HEK293T (cell line): Measurements from ENCODE around the gene SSH2.

Experiments
- CTCF ChIA-PET: fragments of 350-600 bp; formaldehyde crosslinking; extraction: SDS; loops from one replicate; lab custom pipeline; 2021; ENCODE audit warnings: antibody characterized with exemption, inconsistent platforms; lab: Yijun Ruan, JAX
- POLR2A ChIA-PET: fragments of 350-600 bp; formaldehyde crosslinking; extraction: SDS; loops from one replicate; lab custom pipeline; 2020; ENCODE audit warnings: antibody characterized with exemption, inconsistent platforms; lab: Yijun Ruan, JAX
- DNase-seq: peaks from one replicate; pipeline ENCODE4 v3.0.0; 2012; ENCODE audit warnings: mixed read lengths; ENCODE audit errors: extremely low spot score
- ARNT ChIP-seq: fragments of 450-650 bp; IDR thresholded peaks from 2 replicates; pipeline ENCODE4 v1.6.1; 2017; ENCODE audit warnings: mild to moderate bottlenecking
- BHLHE40 ChIP-seq: fragments of 450-650 bp; IDR thresholded peaks from 2 replicates; pipeline ENCODE4 v1.6.1; 2016; ENCODE audit warnings: mild to moderate bottlenecking, moderate library complexity, borderline replicate concordance
- CTBP1 ChIP-seq: fragments of 450-650 bp; IDR thresholded peaks from 2 replicates; pipeline ENCODE4 v1.6.1; 2016; ENCODE audit warnings: borderline replicate concordance
- ELF4 ChIP-seq: fragments of 450-650 bp; IDR thresholded peaks from 2 replicates; pipeline ENCODE4 v1.6.1; 2017; ENCODE audit warnings: antibody characterized with exemption
- FOXA1 ChIP-seq: fragments of 450-650 bp; IDR thresholded peaks from 2 replicates; pipeline ENCODE4 v1.6.1; 2016; ENCODE audit warnings: mild to moderate bottlenecking
- FOXK2 ChIP-seq: fragments of 450-650 bp; IDR thresholded peaks from 2 replicates; pipeline ENCODE4 v1.6.1; 2016; ENCODE audit warnings: mild to moderate bottlenecking
- FOXM1 ChIP-seq: fragments of 450-650 bp; IDR thresholded peaks from 2 replicates; pipeline ENCODE4 v1.6.1; 2017; ENCODE audit warnings: mild to moderate bottlenecking, borderline replicate concordance
- HDGF ChIP-seq: fragments of 450-650 bp; IDR thresholded peaks from 2 replicates; pipeline ENCODE4 v1.6.1; 2017; ENCODE audit warnings: antibody characterized with exemption, borderline replicate concordance
- L3MBTL2 ChIP-seq: fragments of 450-650 bp; conservative IDR thresholded peaks from 2 replicates; pipeline ENCODE4 v1.6.1; 2016; ENCODE audit warnings: mild to moderate bottlenecking
- LEF1 ChIP-seq: fragments of 450-650 bp; IDR thresholded peaks from 2 replicates; pipeline ENCODE4 v1.6.1; 2017; ENCODE audit warnings: mild to moderate bottlenecking, borderline replicate concordance
- NFRKB ChIP-seq: fragments of 450-650 bp; IDR thresholded peaks from 2 replicates; pipeline ENCODE4 v1.6.1; 2016; ENCODE audit warnings: mild to moderate bottlenecking, moderate library complexity
- PKNOX1 ChIP-seq: fragments of 450-650 bp; IDR thresholded peaks from 2 replicates; pipeline ENCODE4 v1.6.1; 2016
- SP1 ChIP-seq: fragments of 450-650 bp; IDR thresholded peaks from 2 replicates; pipeline ENCODE4 v1.6.1; 2017
- SUZ12 ChIP-seq: fragments of 450-650 bp; IDR thresholded peaks from 2 replicates; pipeline ENCODE4 v1.6.1; 2016; ENCODE audit warnings: mild to moderate bottlenecking
- TARDBP ChIP-seq: fragments of 450-650 bp; IDR thresholded peaks from 2 replicates; pipeline ENCODE4 v1.6.1; 2016
- ZNF384 ChIP-seq: fragments of 450-650 bp; IDR thresholded peaks from 2 replicates; pipeline ENCODE4 v1.6.1; 2016

Gene SSH2

GRCh38 chr17:29713626-29714025 lies 216.4 kb downstream of the SSH2 start:
- ChIA-PET CTCF (interaction anchor here (1.3 kb wide), 1 partner anchor 8 kb away, joined by 4 read pairs; no protein-coding TSS in a partner anchor), POLR2A (no interaction called here)
- DNase-seq = no peak
- no peak for TF ChIP-seq L3MBTL2
- no peak for TF ChIP-seq ZNF384
- TF ChIP-seq ELF4 = no peak
- no peak for TF ChIP-seq FOXM1
- TF ChIP-seq TARDBP = no peak
- no peak for TF ChIP-seq LEF1
- TF ChIP-seq FOXK2 = no peak
- TF ChIP-seq ARNT = no peak
- TF ChIP-seq NFRKB = no peak
- no peak for TF ChIP-seq CTBP1
- TF ChIP-seq FOXA1 = no peak
- TF ChIP-seq SP1 = no peak
- TF ChIP-seq PKNOX1 = no peak
- no peak for TF ChIP-seq BHLHE40
- TF ChIP-seq HDGF = no peak
- TF ChIP-seq SUZ12 = no peak

- CTCF ChIA-PET = interaction anchor here (0.6 to 1.2 kb wide), 2 partner anchors 11 to 49 kb away, joined by 3 read pairs; no protein-coding TSS in a partner anchor
- TF ChIP-seq LEF1 (no peak), L3MBTL2 (no peak), BHLHE40 (no peak), SP1 (no peak), ZNF384 (no peak), ARNT (no peak), FOXK2 (no peak), ELF4 (no peak), FOXA1 (no peak), SUZ12 (no peak), CTBP1 (no peak), FOXM1 (no peak), TARDBP (no peak), PKNOX1 (no peak), NFRKB (no peak), HDGF (no peak)
- no peak for DNase-seq
- POLR2A ChIA-PET = no interaction called here
Observed at GRCh38 chr17:29711588-29712385, 218.2 kb downstream of the SSH2 start.

- ChIA-PET POLR2A (no interaction called here), CTCF (interaction anchor here (1.2 kb wide), 1 partner anchor 12 kb away, joined by 3 read pairs; no protein-coding TSS in a partner anchor)
- TF ChIP-seq BHLHE40 (no peak), SP1 (no peak), PKNOX1 (no peak), FOXM1 (no peak), ARNT (no peak), LEF1 (no peak), ELF4 (no peak)
- no peak for DNase-seq
Observed at GRCh38 chr17:29710891-29711418, 219.1 kb downstream of the SSH2 start.

GRCh38 chr17:29710520-29710884 lies 219.5 kb downstream of the SSH2 start:
- ChIA-PET POLR2A (no interaction called here), CTCF (no interaction called here)
- TF ChIP-seq ZNF384 (no peak), PKNOX1 (no peak), SUZ12 (no peak), ARNT (no peak), SP1 (no peak), HDGF (no peak), BHLHE40 (no peak)
- DNase-seq = no peak

- ChIA-PET CTCF (interaction anchor here (0.7 kb wide), 1 partner anchor 116 kb away, joined by 4 read pairs; no protein-coding TSS in a partner anchor), POLR2A (no interaction called here)
- DNase-seq = no peak
- TF ChIP-seq FOXK2 (no peak), CTBP1 (no peak), BHLHE40 (no peak), LEF1 (no peak), ZNF384 (no peak), NFRKB (no peak), SP1 (no peak), PKNOX1 (no peak), SUZ12 (no peak), L3MBTL2 (no peak), FOXM1 (no peak), ARNT (no peak), HDGF (no peak), FOXA1 (no peak), ELF4 (no peak), TARDBP (no peak)
Observed at GRCh38 chr17:29709866-29710519, 220.0 kb downstream of the SSH2 start.
